Ovary (tissue), 3 donors: Measurements from ENCODE around the gene CCDC63.

ENCODE experiments used
- CTCF ChIP-seq, 3 donors: fragments of 450-650 bp in 2 of 3; fragments of 200-600 bp in 1 of 3; IDR thresholded peaks; one replicate each; pipeline versions ENCODE4 v1.5.1 to v1.8.0; 2016 to 2022; ENCODE audit warnings: antibody characterized with exemption in 3 of 3, mild to moderate bottlenecking in 1 of 3
- POLR2A ChIP-seq: fragments of 450-650 bp; IDR thresholded peaks from one replicate; pipeline ENCODE4 v1.6.1; 2017; ENCODE audit warnings: antibody characterized with exemption, mild to moderate bottlenecking, moderate library complexity
- donor health status: DM: no; HTN: no; CAD: no.

- no peak for TF ChIP-seq POLR2A
- no peak for TF ChIP-seq CTCF (IDR thresholded peaks at IDR 0.05)
Measured at GRCh38 chr12:110932046-110932445, 85.3 kb downstream of the CCDC63 start.
